ENCODE data around the gene VWCE. TPM values are rescaled to one million over a fixed set of nuclear protein-coding genes. Genes with fewer than 3 reads are reported as not detected.

The VWCE gene
- total RNA-seq, 1 experiment from 2014 or later: 20.6 TPM

DNA sequence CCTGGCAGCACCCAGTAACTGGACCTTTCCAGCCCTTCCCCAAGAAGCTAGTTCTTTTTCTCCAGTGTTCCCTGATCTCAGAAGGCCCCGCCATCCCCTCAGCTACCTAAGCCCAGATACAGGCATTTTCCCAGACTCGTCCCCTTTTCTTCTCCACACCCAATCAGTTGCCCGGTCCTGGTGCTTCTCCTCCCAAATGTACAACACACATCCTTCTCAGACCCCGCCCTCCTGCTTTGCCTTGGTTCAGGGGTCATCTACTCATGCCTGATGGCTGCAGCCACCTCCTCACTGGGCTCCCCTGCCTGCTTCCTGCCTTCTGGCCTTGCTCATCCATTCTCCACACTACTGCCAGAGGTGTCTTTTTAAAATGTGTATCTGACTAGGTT is 44.4 kb upstream of the VWCE start:
- WGBS (ENCODE audit: extremely low coverage, insufficient read length, low lambda C conversion rate): no CpG with 5 or more reads among the region's 4 CpGs
- Histone ChIP-seq H3K9me3 (ENCODE audit: control insufficient read depth, low read depth, low read length) (no peaks in the 10 kb centered on the region), H3K23ac (ENCODE audit: insufficient read length, low read depth, low read length) (no peak overlapping the region), H3K23me2 (ENCODE audit: insufficient read length, low read depth, low read length, poor library complexity, severe bottlenecking) (no peaks in the 10 kb centered on the region), H2AK5ac (ENCODE audit: insufficient read length, low read length) (no peak overlapping the region), H2BK120ac (ENCODE audit: low read depth, low read length, poor library complexity, severe bottlenecking) (no peak overlapping the region), H3K27me3 (ENCODE audit: insufficient read depth, low read length) (no peaks in the 10 kb centered on the region), H3K79me1 (ENCODE audit: insufficient read depth, low read depth, low read length, poor library complexity, severe bottlenecking) (no peaks in the 10 kb centered on the region), H3K4me2 (ENCODE audit: insufficient read depth, insufficient read length, low read length) (no peak overlapping the region), H2BK20ac (ENCODE audit: low read depth, low read length, poor library complexity, severe bottlenecking) (no peak overlapping the region), H2AFZ (ENCODE audit: low read length) (no peak overlapping the region), H2BK15ac (ENCODE audit: low read depth, low read length) (no peak overlapping the region), H2BK5ac (ENCODE audit: insufficient read length, low read length) (no peak overlapping the region), H4K20me1 (ENCODE audit: control insufficient read depth, insufficient read depth, insufficient read length) (no peaks in the 10 kb centered on the region), H3T11ph (ENCODE audit: low read length) (no peak overlapping the region), H3K4me1 (ENCODE audit: insufficient read depth, low read length) (no peaks in the 10 kb centered on the region; the same call in 1 of the 2 replicates), H4K91ac (ENCODE audit: insufficient read length, low read depth, low read length) (no peak overlapping the region), H3K4ac (ENCODE audit: low read depth, low read length) (no peak overlapping the region), H2BK12ac (ENCODE audit: insufficient read length, low read depth, low read length) (no peak overlapping the region), H3K79me2 (ENCODE audit: insufficient read depth, low read length) (no peaks in the 10 kb centered on the region), H3K9ac (ENCODE audit: extremely low read depth, insufficient read length, low read length) (no peak overlapping the region), H4K5ac (ENCODE audit: insufficient read length, low read depth, low read length) (no peak overlapping the region), H4K8ac (replicated peaks; ENCODE audit: insufficient read length, low read depth, low read length) (no peak overlapping the region), H3K14ac (ENCODE audit: insufficient read depth, low read length) (no peak overlapping the region), H3K18ac (ENCODE audit: insufficient read length, low read depth, low read length) (no peak overlapping the region), H3K27ac (ENCODE audit: insufficient read length, low read depth, low read length) (no peak overlapping the region), H3K56ac (ENCODE audit: insufficient read length, low read depth, low read length) (no peak overlapping the region)
- H3K4me3 Mint-ChIP-seq: no peak overlapping the region
- H3K4me1 Mint-ChIP-seq: peaks cover 11 to 14% of the 10 kb centered on the region in 2 experiments
- no peaks in the 10 kb centered on the region for H3K27me3 Mint-ChIP-seq (ENCODE audit: low read depth)
- no peak overlapping the region for H3K27ac Mint-ChIP-seq
- H3K9me3 Mint-ChIP-seq: no peaks in the 10 kb centered on the region; a peak in 1 of 5 replicates
- no peak for DNase-seq
- peaks cover 4 to 41% (median 33%) of the 10 kb centered on the region in 3 experiments for H3K36me3 Mint-ChIP-seq (ENCODE audit: insufficient read depth in 1 of 3, low read depth in 3 of 3)
- TF ChIP-seq CTCF (conservative IDR thresholded peaks at IDR 0.05): no peak

All from H9 (cell line).